Mononuclear cell (primary cell): ENCODE data around the gene KHNYN. TPM values are rescaled to one million over a fixed set of nuclear protein-coding genes. Genes with fewer than 3 reads are reported as not detected.

Experiments
- H3K27me3 ChIP-seq: 2 replicates; pipeline ENCODE4 v1.6.0; 2011; ENCODE audit warnings: low read length, control low read depth; ENCODE audit not compliant: insufficient read depth
- H3K4me1 ChIP-seq: 2 replicates; pipeline ENCODE4 v1.5.1; 2011; ENCODE audit warnings: mild to moderate bottlenecking, low read length, control low read depth; ENCODE audit not compliant: insufficient read depth
- H3K4me3 ChIP-seq: 2 replicates; pipeline ENCODE4 v1.5.1; 2011; ENCODE audit warnings: mild to moderate bottlenecking, low read length, moderate library complexity
- H3K9me3 ChIP-seq: 2 replicates; pipeline ENCODE4 v1.5.1; 2011; ENCODE audit warnings: low read depth, mild to moderate bottlenecking, control low read depth, low read length
- total RNA-seq: library from RNA; depleted of rRNA; stranded (reverse); fragments of >200 nt; gene quantifications from one replicate; pipeline ENCODE4 v1.2.3, GENCODE V29; 2012

Gene KHNYN
- total RNA-seq, 1 donor = 148 TPM

DNA sequence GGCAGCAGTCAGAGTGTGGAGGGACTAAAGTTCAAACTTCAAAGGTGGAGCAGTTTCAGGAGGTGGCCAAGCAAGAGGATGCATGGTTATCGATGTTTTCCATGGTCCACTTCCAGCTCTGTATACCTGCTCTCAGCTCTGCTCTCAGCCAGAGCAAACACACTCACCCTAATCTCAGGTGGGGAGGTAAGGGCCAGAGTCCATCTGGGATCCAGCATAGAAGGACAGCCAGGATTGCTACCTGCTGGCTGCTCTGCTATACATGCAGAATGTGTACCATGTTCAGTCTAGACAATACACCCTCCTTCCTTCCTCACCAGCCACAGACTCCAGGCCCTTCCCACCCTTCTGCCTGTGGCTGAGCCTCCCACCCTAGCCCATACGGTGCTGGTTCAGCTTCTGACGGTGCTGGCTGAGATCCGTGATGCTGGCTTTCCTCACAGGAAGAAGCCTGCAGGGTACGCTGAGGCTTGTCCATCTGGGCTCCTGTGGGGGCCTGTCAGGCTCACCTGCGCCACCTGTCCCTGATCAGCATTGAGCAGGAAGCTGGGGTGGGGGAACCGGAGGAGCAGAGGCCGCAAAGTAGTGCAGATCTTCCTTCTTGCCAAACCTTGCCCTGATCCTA, 2.7 kb upstream of the KHNYN start:
- H3K9me3 ChIP-seq = no peaks in the 10 kb centered on the region
- H3K27me3 ChIP-seq = no peaks in the 10 kb centered on the region
- peaks cover 50% of the 10 kb centered on the region for H3K4me1 ChIP-seq
- no peak overlapping the region for H3K4me3 ChIP-seq

DNA sequence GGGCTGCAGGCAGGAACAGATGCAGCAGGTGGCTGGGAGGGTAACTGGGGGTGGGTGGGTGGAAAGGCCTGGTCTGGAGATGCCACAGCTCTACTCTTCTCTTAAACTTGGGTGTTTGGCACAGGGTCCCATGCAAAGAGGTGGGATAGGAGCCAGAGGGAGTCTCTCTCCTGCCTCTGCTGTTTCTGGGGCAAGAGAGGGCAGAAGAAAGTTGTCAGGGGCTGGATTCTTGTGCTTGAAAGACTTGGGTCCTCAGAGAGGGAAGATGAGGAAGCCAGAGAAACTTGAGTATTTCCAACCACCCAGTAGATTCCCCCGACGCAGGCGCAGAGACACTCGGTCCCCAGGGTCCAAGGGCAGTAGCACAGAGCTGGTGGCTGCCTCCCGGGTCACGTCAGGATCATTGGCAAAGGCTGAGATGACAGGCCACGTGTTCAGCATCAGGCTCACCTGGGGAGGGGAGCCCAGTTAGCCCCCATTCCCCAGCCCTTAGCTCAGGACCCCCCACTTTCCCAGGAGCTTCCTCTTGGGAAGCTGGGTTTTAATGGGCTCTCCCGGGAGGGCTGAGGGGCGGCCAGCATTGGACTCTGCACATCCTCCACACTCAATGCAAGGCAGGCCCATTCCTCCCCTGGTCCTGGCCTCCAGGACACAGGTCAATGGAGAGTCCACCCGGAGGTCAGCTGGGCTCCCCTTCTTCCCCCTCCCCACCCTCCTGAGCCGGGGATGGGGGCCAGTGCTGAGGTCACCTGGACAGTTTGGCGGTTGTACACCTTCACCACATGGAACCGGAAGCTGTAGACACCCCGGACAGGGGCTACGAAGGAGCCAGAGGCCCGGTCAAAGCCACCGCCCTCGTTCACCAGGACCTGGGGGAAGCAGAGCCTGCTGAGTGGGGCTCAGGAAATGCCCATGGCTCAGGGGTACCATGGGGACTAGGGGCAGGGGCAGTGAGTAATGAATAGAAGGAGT, 1.9 kb upstream of the KHNYN start:
- H3K4me1 ChIP-seq = peaks cover 45% of the 10 kb centered on the region
- H3K27me3 ChIP-seq = no peaks in the 10 kb centered on the region
- H3K4me3 ChIP-seq = no peak overlapping the region
- no peaks in the 10 kb centered on the region for H3K9me3 ChIP-seq

DNA sequence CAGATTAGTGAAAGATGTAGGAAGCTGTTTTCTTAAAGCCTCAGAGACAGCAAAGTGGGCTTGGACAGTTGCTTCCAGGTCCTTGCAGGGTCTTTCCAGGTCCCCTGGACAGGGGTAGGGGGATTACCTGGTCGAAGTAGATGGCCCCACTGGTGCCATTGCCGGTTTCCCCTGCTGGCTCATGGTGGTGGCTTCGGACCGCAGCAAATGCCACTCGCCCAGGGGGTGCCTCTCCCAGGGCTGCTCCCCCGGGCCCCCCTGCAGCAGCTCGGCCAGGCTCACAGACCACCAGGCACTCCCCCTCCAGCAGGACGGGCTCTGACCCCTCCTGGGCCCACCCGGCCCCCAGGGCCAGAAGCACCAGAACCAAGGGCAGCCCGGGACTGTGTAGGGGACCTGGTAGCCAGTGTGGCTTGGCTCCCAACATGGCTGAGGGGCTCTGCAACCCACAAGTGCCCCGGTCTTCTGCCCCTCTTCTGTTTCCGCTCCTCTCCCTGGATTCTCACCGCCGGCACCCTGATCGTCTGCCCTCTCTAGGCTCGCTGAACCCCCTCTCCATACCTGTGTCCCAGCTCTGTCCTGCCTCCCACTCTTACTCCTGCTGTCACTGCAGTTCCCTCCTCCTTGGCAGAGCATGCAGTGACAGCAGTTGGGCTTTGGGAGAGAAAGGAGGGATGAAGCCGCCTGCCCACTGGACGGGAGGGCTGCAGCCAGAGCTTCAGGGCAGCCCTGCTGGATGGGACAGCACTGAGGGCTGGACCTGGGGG, 943 bp upstream of the KHNYN start:
- peaks cover 44% of the 10 kb centered on the region for H3K4me1 ChIP-seq
- H3K27me3 ChIP-seq = no peaks in the 10 kb centered on the region
- peak overlapping the region; percentile 84 for H3K4me3 ChIP-seq
- no peaks in the 10 kb centered on the region for H3K9me3 ChIP-seq

DNA sequence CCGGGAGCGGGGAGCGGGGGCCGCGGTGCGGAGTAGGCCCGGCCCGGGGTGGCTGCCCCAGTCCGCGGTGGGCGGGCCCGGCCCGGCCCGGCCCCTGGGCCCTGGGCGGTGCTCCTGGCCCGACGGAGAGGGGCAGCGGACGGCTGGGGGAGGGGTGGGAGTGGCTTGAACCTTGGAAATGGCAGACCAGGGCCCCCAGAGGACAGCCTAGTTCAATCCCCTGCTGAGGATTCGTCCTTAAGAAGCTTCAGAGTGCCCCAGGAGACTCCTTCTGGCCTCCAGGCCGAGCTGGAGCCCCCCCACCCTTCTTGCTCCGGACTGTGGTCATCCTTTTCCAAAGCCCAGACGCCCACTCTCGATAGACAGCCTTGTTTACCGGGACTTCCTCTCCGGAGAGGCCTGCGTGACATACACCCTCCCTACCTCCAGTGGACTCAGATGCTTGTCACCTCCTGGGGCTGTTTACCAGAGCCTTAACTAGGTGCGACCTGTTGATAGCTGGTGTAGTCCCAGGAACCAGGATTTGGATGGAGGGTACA, 458 bp downstream of the KHNYN start:
- H3K4me1 ChIP-seq = peaks cover 44% of the 10 kb centered on the region
- H3K9me3 ChIP-seq = no peaks in the 10 kb centered on the region
- peak overlapping the region; percentile 84 for H3K4me3 ChIP-seq
- no peaks in the 10 kb centered on the region for H3K27me3 ChIP-seq

DNA sequence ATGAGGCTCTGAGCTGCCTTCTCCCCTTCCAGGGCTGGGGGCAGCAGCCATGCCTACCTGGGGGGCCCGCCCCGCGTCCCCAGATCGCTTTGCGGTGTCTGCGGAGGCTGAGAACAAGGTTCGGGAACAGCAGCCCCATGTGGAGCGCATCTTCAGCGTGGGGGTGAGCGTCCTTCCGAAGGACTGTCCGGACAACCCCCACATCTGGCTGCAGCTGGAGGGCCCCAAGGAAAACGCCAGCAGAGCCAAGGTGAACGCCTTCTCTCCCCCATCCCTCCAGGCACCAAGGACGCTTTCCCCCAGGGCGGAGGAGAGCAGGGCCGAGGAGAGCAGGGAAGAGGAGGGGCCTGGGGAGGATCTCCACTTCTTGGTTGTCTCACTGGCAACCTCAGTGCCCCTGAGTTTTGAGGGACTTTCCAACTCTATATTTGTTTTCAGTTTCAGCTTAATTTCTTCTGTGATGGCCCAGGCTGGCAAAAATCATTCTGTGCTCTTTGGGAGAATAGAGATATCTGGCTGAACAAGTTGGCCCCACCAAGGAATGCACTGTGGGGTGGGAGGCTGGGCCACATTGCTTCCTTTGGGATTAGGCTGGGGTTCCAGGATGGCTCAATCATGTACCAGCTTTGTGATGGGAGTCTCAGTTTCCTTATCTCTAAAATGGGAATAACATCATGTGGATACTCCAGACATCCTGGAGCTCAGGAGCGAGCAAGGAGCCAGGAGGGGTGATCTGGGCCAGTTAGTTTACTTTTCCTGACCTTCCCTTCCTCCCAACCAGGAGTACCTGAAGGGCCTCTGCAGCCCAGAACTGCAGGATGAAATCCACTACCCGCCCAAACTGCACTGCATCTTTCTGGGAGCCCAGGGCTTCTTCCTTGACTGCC, 1.2 kb downstream of the KHNYN start:
- peak overlapping the region; percentile 84 for H3K4me3 ChIP-seq
- H3K9me3 ChIP-seq = no peaks in the 10 kb centered on the region
- peaks cover 48% of the 10 kb centered on the region for H3K4me1 ChIP-seq
- no peaks in the 10 kb centered on the region for H3K27me3 ChIP-seq

DNA sequence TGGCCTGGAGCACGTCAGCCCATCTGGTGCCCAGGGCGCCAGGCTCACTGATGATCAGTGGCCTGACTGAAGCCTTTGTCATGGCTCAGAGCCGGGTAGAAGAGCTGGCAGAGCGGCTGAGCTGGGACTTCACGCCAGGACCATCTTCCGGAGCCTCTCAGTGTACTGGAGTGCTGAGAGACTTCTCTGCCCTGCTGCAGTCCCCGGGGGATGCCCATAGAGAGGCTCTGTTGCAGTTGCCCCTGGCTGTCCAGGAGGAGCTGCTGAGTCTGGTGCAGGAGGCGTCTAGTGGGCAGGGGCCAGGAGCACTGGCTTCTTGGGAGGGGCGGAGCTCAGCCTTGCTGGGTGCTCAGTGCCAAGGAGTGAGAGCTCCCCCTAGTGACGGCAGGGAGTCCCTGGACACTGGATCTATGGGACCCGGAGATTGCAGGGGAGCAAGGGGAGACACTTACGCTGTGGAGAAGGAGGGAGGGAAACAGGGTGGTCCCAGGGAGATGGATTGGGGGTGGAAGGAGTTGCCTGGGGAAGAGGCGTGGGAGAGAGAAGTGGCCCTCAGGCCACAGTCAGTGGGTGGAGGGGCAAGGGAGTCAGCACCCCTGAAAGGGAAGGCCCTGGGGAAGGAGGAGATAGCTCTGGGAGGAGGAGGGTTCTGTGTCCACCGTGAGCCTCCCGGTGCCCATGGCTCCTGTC, 2.0 kb downstream of the KHNYN start:
- H3K4me3 ChIP-seq = no peak overlapping the region
- H3K9me3 ChIP-seq = no peaks in the 10 kb centered on the region
- no peaks in the 10 kb centered on the region for H3K27me3 ChIP-seq
- H3K4me1 ChIP-seq = peaks cover 56% of the 10 kb centered on the region

DNA sequence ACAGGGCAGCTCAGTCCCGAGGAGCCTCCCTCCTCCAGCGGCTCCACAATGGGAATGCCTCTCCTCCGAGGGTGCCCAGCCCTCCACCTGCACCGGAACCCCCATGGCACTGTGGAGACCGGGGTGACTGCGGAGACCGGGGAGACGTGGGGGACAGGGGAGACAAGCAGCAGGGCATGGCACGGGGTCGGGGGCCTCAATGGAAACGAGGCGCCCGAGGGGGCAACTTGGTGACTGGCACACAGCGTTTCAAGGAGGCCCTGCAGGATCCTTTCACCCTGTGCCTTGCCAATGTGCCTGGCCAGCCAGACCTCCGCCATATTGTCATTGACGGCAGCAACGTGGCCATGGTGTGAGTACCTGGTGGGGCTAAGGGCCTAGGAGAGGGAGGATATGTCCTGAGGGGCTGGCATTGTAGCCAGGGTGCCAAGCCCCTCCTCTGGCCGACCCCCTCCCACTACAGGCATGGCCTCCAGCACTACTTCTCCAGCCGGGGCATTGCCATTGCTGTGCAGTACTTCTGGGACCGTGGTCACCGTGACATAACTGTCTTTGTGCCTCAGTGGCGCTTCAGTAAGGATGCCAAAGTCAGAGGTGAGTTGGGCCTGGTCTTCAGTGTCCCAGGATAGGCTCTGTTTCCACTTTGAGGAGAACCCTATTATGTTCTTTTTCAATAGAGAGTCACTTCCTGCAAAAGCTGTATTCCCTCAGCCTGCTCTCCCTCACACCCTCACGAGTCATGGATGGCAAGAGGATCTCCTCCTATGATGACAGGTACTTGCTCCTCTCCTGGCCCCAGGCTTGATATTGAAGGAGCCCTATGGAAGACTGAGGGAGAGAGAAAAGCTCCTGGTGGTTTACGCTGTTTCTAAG, 2.7 kb downstream of the KHNYN start:
- Histone ChIP-seq H3K4me1 (peaks cover 58% of the 10 kb centered on the region), H3K27me3 (no peaks in the 10 kb centered on the region), H3K4me3 (no peak overlapping the region), H3K9me3 (no peaks in the 10 kb centered on the region)

DNA sequence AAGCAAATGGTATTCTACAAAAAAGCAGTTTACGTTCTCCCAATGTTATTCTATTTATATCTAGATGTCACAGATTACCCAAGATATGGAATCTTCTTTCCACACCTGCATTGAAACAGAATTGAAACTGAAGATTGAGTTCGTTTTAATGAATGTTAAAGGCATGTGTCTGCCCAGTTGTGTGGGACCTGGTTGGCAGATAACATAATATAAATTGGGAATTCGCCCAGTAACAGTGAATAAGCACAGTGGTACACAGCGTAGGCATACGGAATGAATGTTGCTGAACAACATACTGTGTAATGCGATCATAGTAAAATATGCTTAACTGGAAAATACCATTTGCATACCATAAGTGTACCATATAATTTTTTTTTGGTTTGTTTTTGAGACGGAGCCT, 4.3 kb downstream of the KHNYN start:
- Histone ChIP-seq H3K4me1 (peaks cover 61% of the 10 kb centered on the region), H3K4me3 (no peak overlapping the region), H3K9me3 (no peaks in the 10 kb centered on the region), H3K27me3 (no peaks in the 10 kb centered on the region)

DNA sequence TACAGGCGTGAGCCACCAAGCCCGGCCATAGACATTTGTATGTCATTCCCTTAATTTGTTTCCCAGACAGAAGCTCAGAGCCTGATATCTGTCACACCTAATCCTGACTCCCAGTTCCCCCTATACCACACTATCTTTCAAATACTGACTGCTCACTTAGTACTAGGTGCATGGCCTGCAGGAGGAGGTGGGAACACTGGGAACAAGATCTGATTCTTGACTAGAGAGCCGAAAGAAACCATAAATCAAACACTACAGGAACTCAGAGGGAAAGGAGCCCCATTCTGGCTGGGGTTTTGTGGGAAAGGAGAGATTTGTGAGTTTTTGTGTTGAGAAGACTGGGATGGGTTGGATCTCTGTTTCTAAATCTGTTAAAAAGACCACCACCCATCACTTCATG, 4.9 kb downstream of the KHNYN start:
- Histone ChIP-seq H3K4me3 (no peak overlapping the region), H3K27me3 (no peaks in the 10 kb centered on the region), H3K9me3 (no peaks in the 10 kb centered on the region), H3K4me1 (peaks cover 59% of the 10 kb centered on the region)

DNA sequence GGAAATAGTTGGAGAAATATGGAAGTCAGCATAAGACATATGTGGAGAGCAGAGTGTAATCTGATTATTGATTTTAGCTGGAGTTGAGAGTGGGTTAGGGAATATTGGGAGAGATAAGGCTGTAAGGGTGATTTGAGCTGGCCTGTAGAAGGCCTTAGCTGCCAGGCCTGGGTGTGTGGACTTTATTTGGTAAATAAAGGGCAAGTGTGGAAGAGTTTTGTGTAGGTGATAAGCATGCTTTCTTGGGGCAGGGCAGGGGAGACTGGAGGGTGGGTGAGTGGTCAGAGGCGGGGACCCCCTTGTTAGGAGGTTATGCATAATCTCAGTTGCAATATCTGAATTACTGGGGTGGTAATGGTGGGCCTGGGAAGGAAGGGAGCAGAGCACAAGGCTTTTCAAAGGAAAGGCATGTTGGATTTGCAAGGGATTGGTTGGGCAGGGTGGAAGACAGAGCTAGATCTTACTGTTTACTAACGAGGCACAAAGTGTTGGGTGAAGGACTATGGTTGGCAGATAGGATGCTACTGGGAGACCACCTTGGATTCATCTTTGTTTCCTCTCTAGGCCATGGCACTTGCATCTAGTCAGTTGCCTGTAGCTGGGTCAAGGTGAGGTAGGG, 5.5 kb downstream of the KHNYN start:
- no peaks in the 10 kb centered on the region for H3K27me3 ChIP-seq
- H3K9me3 ChIP-seq = no peaks in the 10 kb centered on the region
- H3K4me1 ChIP-seq = peaks cover 59% of the 10 kb centered on the region
- no peak overlapping the region for H3K4me3 ChIP-seq

DNA sequence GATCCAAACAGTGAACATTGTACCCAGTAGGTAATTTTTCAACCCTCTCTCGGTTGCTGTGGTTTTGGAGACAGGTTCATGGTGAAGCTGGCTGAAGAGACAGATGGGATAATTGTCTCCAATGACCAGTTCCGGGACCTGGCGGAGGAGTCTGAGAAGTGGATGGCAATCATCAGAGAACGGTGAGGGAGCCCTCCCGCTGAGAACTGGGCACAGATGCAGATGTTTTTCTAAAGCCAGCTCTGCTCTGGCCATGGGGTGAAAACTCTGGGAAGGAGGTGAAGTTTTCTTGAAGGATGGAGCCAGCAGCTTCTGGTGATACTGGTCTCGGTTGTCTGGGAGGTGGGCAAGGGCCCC, 6.2 kb downstream of the KHNYN start:
- Histone ChIP-seq H3K4me1 (peaks cover 57% of the 10 kb centered on the region), H3K27me3 (no peaks in the 10 kb centered on the region), H3K4me3 (no peak overlapping the region), H3K9me3 (no peaks in the 10 kb centered on the region)

DNA sequence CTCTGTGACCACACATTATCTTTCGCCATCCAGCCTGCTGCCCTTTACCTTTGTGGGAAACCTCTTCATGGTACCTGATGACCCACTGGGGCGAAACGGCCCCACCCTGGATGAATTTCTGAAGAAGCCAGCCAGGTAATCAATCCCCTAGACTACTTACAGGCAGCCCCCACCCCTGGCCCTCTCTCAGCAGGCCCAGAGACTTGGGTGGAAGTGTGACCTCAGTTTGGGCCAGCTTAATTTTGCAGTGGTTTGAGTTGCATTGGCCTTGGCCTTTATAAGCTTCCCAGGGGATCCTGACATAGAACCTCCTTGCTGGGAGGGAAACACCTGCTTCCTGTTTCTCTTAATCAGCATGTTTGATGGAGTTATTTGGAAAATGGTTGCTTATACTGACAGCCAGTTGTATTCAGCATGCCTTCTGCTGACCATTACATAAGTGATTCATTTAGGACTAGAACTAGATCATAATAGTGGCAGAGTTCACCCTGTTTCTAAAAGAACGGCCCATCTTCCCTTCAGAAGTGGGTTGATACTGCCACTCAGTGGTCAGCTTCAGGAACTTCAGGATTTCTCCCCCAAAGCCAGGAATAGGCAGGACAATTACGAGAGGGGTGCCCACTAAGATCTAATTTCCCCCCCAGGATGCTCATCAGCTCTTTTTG, 6.7 kb downstream of the KHNYN start:
- H3K27me3 ChIP-seq = no peaks in the 10 kb centered on the region
- H3K4me3 ChIP-seq = no peak overlapping the region
- H3K9me3 ChIP-seq = no peaks in the 10 kb centered on the region
- peaks cover 57% of the 10 kb centered on the region for H3K4me1 ChIP-seq
